CD1c-positive myeloid dendritic cell (primary cell): ENCODE measurements around the gene LRRTM2.
A peak's percentile ranks its signal among the peaks of the same experiment; 100 is the strongest.
"Not testable (repeated sequence)": the region's sequence is repeated elsewhere in the genome, so short reads cannot be mapped to it uniquely, and the experiment has no call there.

ENCODE experiments used
- DNase-seq: peaks from one replicate; pipeline ENCODE4 v3.0.0-alpha.2; 2016; ENCODE audit errors: extremely low spot score

The LRRTM2 gene

GRCh38 chr5:138837160-138837559 lies 38.0 kb downstream of the LRRTM2 start:
- DNase-seq: no peak

GRCh38 chr5:138834853-138835252 lies 40.3 kb downstream of the LRRTM2 start:
- not testable (repeated sequence) for DNase-seq

DNA sequence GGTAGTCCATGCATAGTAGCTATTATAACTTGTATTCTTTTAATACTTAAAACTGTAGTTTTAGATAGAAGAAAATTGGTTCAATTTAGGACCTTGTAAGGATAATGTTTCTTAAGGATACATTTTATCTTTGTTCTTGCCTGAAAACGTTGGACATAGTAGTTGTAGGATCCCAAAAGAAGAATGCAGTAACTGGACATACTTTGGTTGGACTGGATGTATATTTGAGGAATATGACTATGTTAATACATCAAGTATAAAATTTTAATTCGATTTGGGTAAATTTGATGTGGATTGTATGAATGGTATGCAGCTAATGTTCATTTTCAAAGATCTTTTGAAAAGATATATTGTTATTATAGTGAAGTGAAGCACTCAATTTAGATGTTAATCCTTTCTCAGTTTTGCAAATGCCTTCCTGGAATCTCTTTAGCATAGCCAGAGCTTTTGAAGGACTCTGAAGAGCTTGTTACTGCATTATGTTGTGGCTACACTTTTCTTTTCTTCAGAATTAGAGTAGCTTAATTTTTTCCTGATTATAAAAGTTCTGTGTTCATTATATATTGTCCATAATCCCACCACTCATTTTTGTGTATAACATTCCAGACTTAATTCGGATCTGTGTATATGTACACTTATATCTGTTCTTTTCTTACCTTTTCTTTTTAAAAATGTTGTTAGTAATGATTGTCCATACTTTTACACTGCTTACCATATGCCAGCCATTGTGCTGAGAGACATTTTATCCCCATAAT lies 41.2 kb downstream of the LRRTM2 start:
- no peak for DNase-seq

- no peak for DNase-seq
Measured at GRCh38 chr5:138833080-138833479, 42.1 kb downstream of the LRRTM2 start.

GRCh38 chr5:138832218-138832617 lies 42.9 kb downstream of the LRRTM2 start:
- no peak for DNase-seq

GRCh38 chr5:138831703-138832102 lies 43.4 kb downstream of the LRRTM2 start:
- DNase-seq: no peak

DNA sequence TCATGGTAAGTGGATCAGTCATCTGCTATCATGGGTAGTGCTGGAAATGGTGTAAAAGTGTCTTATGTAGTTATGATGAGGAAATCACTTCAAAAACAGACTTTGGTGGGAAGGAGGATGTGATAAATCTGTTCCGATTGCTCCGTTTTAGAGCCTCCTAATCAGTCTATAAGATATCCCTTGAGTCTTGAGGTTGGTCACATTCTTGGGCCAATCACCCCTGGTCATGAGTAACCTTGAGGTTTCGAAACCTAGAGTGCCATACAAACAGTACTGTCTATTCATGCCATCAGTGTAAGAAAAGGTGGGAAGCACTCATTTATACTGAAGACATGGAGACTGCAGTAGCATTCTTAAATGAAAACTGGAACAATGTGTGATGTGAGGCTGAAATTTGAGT lies 45.8 kb downstream of the LRRTM2 start:
- no peak for DNase-seq

DNA sequence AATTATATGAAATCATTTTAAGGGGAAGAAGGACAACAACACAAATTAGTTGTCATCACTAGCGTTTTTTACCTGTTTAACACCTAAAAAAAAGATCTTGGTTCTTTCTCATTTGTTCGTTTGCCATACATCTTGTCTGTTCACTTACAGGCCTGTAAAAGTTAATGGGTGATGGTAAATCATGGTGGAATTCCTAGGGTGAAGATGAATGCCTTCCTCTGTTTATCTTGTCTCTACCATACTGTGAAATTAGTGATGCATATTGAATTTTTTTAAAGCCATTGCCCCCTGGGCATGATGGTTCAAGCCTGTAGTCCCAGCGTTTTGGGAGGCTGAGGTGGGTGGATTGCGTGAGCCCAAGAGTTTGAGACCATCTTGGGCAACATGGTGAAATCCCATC lies 46.6 kb downstream of the LRRTM2 start:
- DNase-seq: no peak

GRCh38 chr5:138824924-138825863 lies 49.9 kb downstream of the LRRTM2 start:
- DNase-seq: peak; percentile 16

DNA sequence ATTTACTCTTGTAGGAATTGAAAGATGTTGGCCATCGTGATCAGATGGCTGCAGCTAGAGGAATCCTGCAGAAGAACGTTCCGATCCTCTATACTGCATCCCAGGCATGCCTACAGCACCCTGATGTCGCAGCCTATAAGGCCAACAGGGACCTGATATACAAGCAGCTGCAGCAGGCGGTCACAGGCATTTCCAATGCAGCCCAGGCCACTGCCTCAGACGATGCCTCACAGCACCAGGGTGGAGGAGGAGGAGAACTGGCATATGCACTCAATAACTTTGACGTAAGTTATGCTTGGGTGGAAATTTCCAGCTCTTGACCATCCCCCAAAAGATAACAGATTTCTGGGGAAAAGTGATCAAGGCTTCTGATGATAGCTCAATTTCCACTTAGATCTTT lies 50.6 kb downstream of the LRRTM2 start:
- no peak for DNase-seq

- no peak for DNase-seq
Measured at GRCh38 chr5:138820695-138821094, 54.4 kb downstream of the LRRTM2 start.

- DNase-seq: no peak
Measured at GRCh38 chr5:138819081-138819480, 56.1 kb downstream of the LRRTM2 start.
